Endothelial cell of umbilical vein (primary cell): Measurements from ENCODE around the gene ATRNL1. TPM values are rescaled to one million over a fixed set of nuclear protein-coding genes. Genes with fewer than 3 reads are reported as not detected.

ENCODE experiments used
- BruUV-seq: library from RNA; stranded (reverse); fragments of 400-500 nt; replicated peaks from 2 replicates; lab custom pipeline; 2021; lab: Mats Ljungman, UMichigan
- CTCF ChIA-PET: fragments of 300-600, 350-600 bp; sonication (Branson Sonifier 250); formaldehyde crosslinking; loops from one replicate; lab custom pipeline; 2021; ENCODE audit warnings: antibody characterized with exemption, inconsistent platforms; lab: Charles Lee
- POLR2A ChIA-PET: fragments of 300-600, 350-600 bp; sonication (Branson Sonifier 250); formaldehyde crosslinking; loops from one replicate; lab custom pipeline; 2021; ENCODE audit warnings: antibody characterized with exemption, inconsistent platforms; lab: Charles Lee
- DNase-seq: peaks from one replicate; pipeline ENCODE4 v3.0.0-alpha.2; 2011; ENCODE audit warnings: low read depth, low spot score
- FAIRE-seq: peaks from 2 replicates; lab custom pipeline; 2011; peaks lifted over from hg19 to GRCh38; lab: Jason Lieb, UNC
- H2AFZ ChIP-seq: 2 replicates; pipeline ENCODE4 v1.6.0; 2012; ENCODE audit warnings: low read depth, low read length, control low read depth, inconsistent platforms
- H3K27ac ChIP-seq: 2 replicates; pipeline ENCODE4 v1.5.1; 2011; ENCODE audit warnings: low read depth, mild to moderate bottlenecking, control low read depth, low read length, moderate library complexity; ENCODE audit not compliant: insufficient read depth
- H3K27me3 ChIP-seq, 2 experiments: 2 replicates each; pipeline versions ENCODE4 v1.6.0 to v1.6.1; 2011; ENCODE audit warnings: low read length in 2 of 2, mixed read lengths in 1 of 2; ENCODE audit not compliant: control insufficient read depth in 2 of 2, insufficient read depth in 2 of 2
- H3K36me3 ChIP-seq, 2 experiments: 2 replicates in 1 of 2; 3 replicates in 1 of 2; pipeline ENCODE4 v1.5.1; 2011; ENCODE audit warnings: low read length in 2 of 2, mild to moderate bottlenecking in 1 of 2, moderate library complexity in 1 of 2; ENCODE audit not compliant: control insufficient read depth in 2 of 2, insufficient read depth in 2 of 2; ENCODE audit errors: extremely low read depth in 1 of 2
- H3K4me1 ChIP-seq: 3 replicates; pipeline ENCODE4 v1.5.1; 2011; ENCODE audit warnings: mild to moderate bottlenecking, low read length; ENCODE audit not compliant: control insufficient read depth, insufficient read depth; ENCODE audit errors: extremely low read depth
- H3K4me2 ChIP-seq: 2 replicates; pipeline ENCODE4 v1.6.1; 2011; ENCODE audit warnings: low read length, control low read depth, mixed read lengths; ENCODE audit not compliant: insufficient read depth
- H3K4me3 ChIP-seq, 3 experiments: fragments of 200-600 bp in 1 of 3; sonication (generic), shearing (Covaris generic) in 1 of 3; replicated peaks in 1 of 3; 2 replicates each; pipeline ENCODE4 v1.5.1; 2011 to 2016; ENCODE audit warnings: control low read depth in 3 of 3, low read length in 3 of 3, mild to moderate bottlenecking in 2 of 3, inconsistent platforms in 1 of 3, low read depth in 1 of 3, moderate library complexity in 1 of 3; ENCODE audit not compliant: insufficient read depth in 1 of 3
- H3K79me2 ChIP-seq: 2 replicates; pipeline ENCODE4 v1.6.0; 2012; ENCODE audit warnings: low read length, inconsistent platforms; ENCODE audit not compliant: control insufficient read depth, insufficient read depth
- H3K9ac ChIP-seq: replicated peaks from 2 replicates; pipeline ENCODE3; 2011; ENCODE audit warnings: low read length, control low read depth; ENCODE audit not compliant: insufficient read depth; ENCODE audit errors: extremely low read depth
- H3K9me1 ChIP-seq: replicated peaks from 3 replicates; pipeline ENCODE4 v1.6.0; 2011; ENCODE audit warnings: mild to moderate bottlenecking, low read length; ENCODE audit not compliant: control insufficient read depth, insufficient read depth; ENCODE audit errors: extremely low read depth
- H3K9me3 ChIP-seq: replicated peaks from 2 replicates; pipeline ENCODE4 v1.5.1; 2012; ENCODE audit warnings: low read length, inconsistent platforms; ENCODE audit not compliant: control insufficient read depth, insufficient read depth
- H4K20me1 ChIP-seq: replicated peaks from 2 replicates; pipeline ENCODE3; 2011; ENCODE audit warnings: mild to moderate bottlenecking, low read length; ENCODE audit not compliant: control insufficient read depth, insufficient read depth; ENCODE audit errors: extremely low read depth
- CTCF ChIP-seq, 2 donors: IDR thresholded peaks; 1 replicate in 1 of 2; 2 replicates in 1 of 2; pipeline ENCODE4 v1.5.1; 2011; ENCODE audit warnings: low read length in 2 of 2, mild to moderate bottlenecking in 2 of 2, moderate library complexity in 2 of 2, control low read depth in 1 of 2, inconsistent platforms in 1 of 2, low read depth in 1 of 2; ENCODE audit not compliant: insufficient read depth in 1 of 2; ENCODE audit errors: extremely low read depth in 1 of 2
- EZH2 ChIP-seq: IDR thresholded peaks from 2 replicates; pipeline ENCODE4 v1.6.1; 2012; ENCODE audit warnings: borderline replicate concordance, low read depth, mild to moderate bottlenecking, moderate library complexity, low read length, inconsistent platforms; ENCODE audit not compliant: severe bottlenecking
- FOS ChIP-seq: IDR thresholded peaks from 2 replicates; pipeline ENCODE4 v1.6.1; 2011; ENCODE audit warnings: mild to moderate bottlenecking, low read length, moderate library complexity, borderline replicate concordance; ENCODE audit not compliant: insufficient read depth
- GATA2 ChIP-seq: IDR thresholded peaks from 2 replicates; pipeline ENCODE4 v1.7.0; 2011; ENCODE audit warnings: low read depth, mild to moderate bottlenecking, moderate library complexity, mixed read lengths, low read length; ENCODE audit not compliant: insufficient read length, insufficient read depth
- JUN ChIP-seq: IDR thresholded peaks from 2 replicates; pipeline ENCODE4 v1.6.1; 2011; ENCODE audit warnings: borderline replicate concordance, low read depth; ENCODE audit not compliant: insufficient read length, insufficient read depth
- MAX ChIP-seq: IDR thresholded peaks from 2 replicates; pipeline ENCODE4 v1.6.1; 2011; ENCODE audit not compliant: insufficient read depth, insufficient read length
- MYC ChIP-seq: IDR thresholded peaks from one replicate; pipeline ENCODE4 v1.6.1; 2011; ENCODE audit warnings: mild to moderate bottlenecking, low read depth, low read length
- POLR2A ChIP-seq: IDR thresholded peaks from 2 replicates; pipeline ENCODE4 v1.6.1; 2012; ENCODE audit warnings: low read depth, mild to moderate bottlenecking, control low read depth, low read length
- POLR2AphosphoS5 ChIP-seq: IDR thresholded peaks from 2 replicates; pipeline ENCODE4 v1.6.1; 2012; ENCODE audit warnings: low read depth, mild to moderate bottlenecking, control low read depth, low read length, moderate library complexity; ENCODE audit not compliant: insufficient read depth
- dilution Hi-C: fragments of 300-500 bp; cut with MboI; formaldehyde crosslinking; loops from one replicate; pipeline ENCODE4 v1.15.0; 2019; ENCODE audit warnings: low sequenced_read_pairs; ENCODE audit not compliant: extremely low pct_ligation_motif_present
- intact Hi-C: fragments of 100-400 bp; cut with micrococcal nuclease; formaldehyde crosslinking; loops from one replicate; pipeline ENCODE4 v1.10.0; 2022
- polyA plus RNA-seq, 4 experiments: library from polyadenylated mRNA; depleted of rRNA in 3 of 4; stranded (reverse) in 3 of 4; unstranded in 1 of 4; fragments of >200 nt; gene quantifications; 2 replicates each; pipeline versions ENCODE4 v1.2.1 to v1.2.3, GENCODE V29; 2011 to 2012; ENCODE audit warnings: missing spikeins in 1 of 4
- total RNA-seq: library from RNA; stranded (reverse); gene quantifications from 2 replicates; pipeline ENCODE4 v1.2.3, GENCODE V29; 2021

Gene ATRNL1
- total and polyA plus RNA-seq, 2 donors (not counting 3 experiments of a cell fraction or from before 2014, with no cell fraction given) = not detected

- dilution Hi-C loops = no loop called here
Measured at GRCh38 chr10:115951242-115951641, 858.1 kb downstream of the ATRNL1 start.

More at GRCh38 chr10:115951242-115951641, 858.1 kb downstream of the ATRNL1 start:
- TF ChIP-seq POLR2AphosphoS5 (no peak), CTCF (IDR thresholded peaks at IDR 0.05; ENCODE audit: extremely low read depth in 1 of 2, insufficient read depth in 1 of 2, low read depth in 1 of 2, low read length in 2 of 2) (no peak), POLR2A (no peak), EZH2 (no peak), FOS (no peak), MYC (no peak), GATA2 (no peak), MAX (no peak), JUN (no peak)
- Histone ChIP-seq H3K4me2 (no peak overlapping the region), H3K9me1 (no peaks in the 10 kb centered on the region), H2AFZ (no peak overlapping the region), H3K36me3 (no peaks in the 10 kb centered on the region), H4K20me1 (no peaks in the 10 kb centered on the region), H3K27me3 (no peaks in the 10 kb centered on the region), H3K79me2 (no peaks in the 10 kb centered on the region), H3K9me3 (no peaks in the 10 kb centered on the region), H3K4me1 (peaks cover 24% of the 10 kb centered on the region), H3K4me3 (no peak overlapping the region), H3K27ac (no peak overlapping the region), H3K9ac (no peak overlapping the region)
- POLR2A ChIA-PET = no interaction called here
- intact Hi-C loops = loop anchor here (5.0 kb wide), 1 partner anchor 321 kb away; the partner anchor contains the start of gene GFRA1
- BruUV-seq = no TSS peak
- CTCF ChIA-PET = interaction anchor here (0.9 kb wide), 1 partner anchor 10 kb away, joined by 4 read pairs; no protein-coding TSS in a partner anchor
- DNase-seq (peak; percentile 19), FAIRE-seq (no peak)
